Measurements from ENCODE around the gene SPDEF. TPM values are rescaled to one million over a fixed set of nuclear protein-coding genes. Genes with fewer than 3 reads are reported as not detected.
A peak's percentile ranks its signal among the peaks of the same experiment; 100 is the strongest.

Gene SPDEF
- total and polyA plus RNA-seq, 8 donors, result 0.93 to 6.0 (median 1.8) TPM

- no peak overlapping the region for H3K4me3 ChIP-seq
- no peaks in the 10 kb centered on the region for H3K36me3 ChIP-seq
- no peaks in the 10 kb centered on the region for H3K27me3 ChIP-seq
- ATAC-seq (peak; percentile 19), DNase-seq (peak in 2 of 4 donors; percentile 69 to 86)
- H3K9me3 ChIP-seq, result no peaks in the 10 kb centered on the region
- H3K27ac ChIP-seq, result no peak overlapping the region
- intact Hi-C loops (cut with DNase I), result no loop called here
- TF ChIP-seq CTCF (IDR thresholded peaks at IDR 0.05), result no peak
- H3K4me1 ChIP-seq, result no peaks in the 10 kb centered on the region
These were observed 24.8 kb upstream of the SPDEF start for GRCh38 chr6:34580707-34581560.

- Histone ChIP-seq H3K27me3 (no peaks in the 10 kb centered on the region), H3K9me3 (no peaks in the 10 kb centered on the region), H3K27ac (no peak overlapping the region), H3K4me1 (no peaks in the 10 kb centered on the region), H3K36me3 (no peaks in the 10 kb centered on the region), H3K4me3 (no peak overlapping the region)
- intact Hi-C loops (cut with DNase I), result no loop called here
- TF ChIP-seq CTCF (IDR thresholded peaks at IDR 0.05), result no peak
- DNase-seq (no peak), ATAC-seq (no peak)
These were observed 22.5 kb upstream of the SPDEF start for GRCh38 chr6:34578445-34579262.

DNA sequence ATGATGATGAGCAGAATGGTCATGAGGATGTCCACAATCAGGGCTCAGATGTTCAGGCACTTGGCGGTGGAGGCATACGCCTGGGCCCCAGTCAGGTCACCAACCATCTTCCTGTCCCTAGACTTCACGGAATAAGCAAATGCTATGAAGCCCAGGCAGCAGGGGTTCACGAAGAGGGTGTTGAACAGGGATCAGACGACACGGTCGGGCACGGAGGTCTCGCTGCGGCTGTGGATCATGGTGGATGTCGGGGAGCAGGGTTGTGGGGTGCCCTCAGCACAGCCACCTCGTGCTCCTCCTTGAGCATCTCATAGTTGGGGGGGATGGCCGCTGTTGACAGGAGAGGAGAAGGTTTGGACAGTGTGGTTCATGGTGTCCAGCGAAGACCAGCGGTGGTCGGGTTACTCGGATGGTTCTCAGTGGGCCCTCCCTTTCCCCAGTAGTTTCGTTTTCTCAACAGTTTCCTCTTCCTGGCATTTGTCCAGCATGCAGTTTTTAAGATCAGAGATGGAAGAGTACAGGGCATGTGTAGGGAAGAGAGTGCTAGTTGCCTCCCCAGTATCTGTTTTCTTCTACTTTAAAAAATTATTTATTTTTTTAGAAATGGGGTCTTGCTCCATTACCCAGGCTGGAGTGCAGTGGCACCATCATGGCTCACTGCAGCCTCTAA, 20.3 kb upstream of the SPDEF start:
- no peaks in the 10 kb centered on the region for H3K4me1 ChIP-seq
- H3K27me3 ChIP-seq, result peaks cover 0 to 9% of the 10 kb centered on the region in 2 donors
- no peak for ATAC-seq
- H3K27ac ChIP-seq, result no peak overlapping the region
- intact Hi-C loops (cut with DNase I), result no loop called here
- no peak overlapping the region for H3K4me3 ChIP-seq
- peak in 1 of 4 donors; percentile 29 for DNase-seq
- no peaks in the 10 kb centered on the region for H3K9me3 ChIP-seq
- H3K36me3 ChIP-seq, result no peaks in the 10 kb centered on the region
- no peak for TF ChIP-seq CTCF (IDR thresholded peaks at IDR 0.05)

GRCh38 chr6:34575326-34575725, 19.2 kb upstream of the SPDEF start:
- no peak for TF ChIP-seq CTCF (IDR thresholded peaks at IDR 0.05)
- no peak for DNase-seq
- no peaks in the 10 kb centered on the region for H3K36me3 ChIP-seq
- H3K27me3 ChIP-seq, result peaks cover 0 to 19% of the 10 kb centered on the region in 2 donors
- H3K9me3 ChIP-seq, result no peaks in the 10 kb centered on the region
- intact Hi-C loops (cut with DNase I), result no loop called here
- no peak overlapping the region for H3K27ac ChIP-seq
- no peaks in the 10 kb centered on the region for H3K4me1 ChIP-seq
- no peak for ATAC-seq
- no peak overlapping the region for H3K4me3 ChIP-seq
